Skeletal muscle tissue (tissue), 4 donors: Measurements from ENCODE around the gene CLDN2. TPM values are rescaled to one million over a fixed set of nuclear protein-coding genes. Genes with fewer than 3 reads are reported as not detected.

Experiments
- H3K27ac ChIP-seq: one replicate; pipeline ENCODE4 v1.7.0; 2013; ENCODE audit warnings: mild to moderate bottlenecking, low read depth, low read length, inconsistent platforms
- H3K27me3 ChIP-seq, 3 donors: one replicate each; pipeline ENCODE4 v1.7.0; 2013; ENCODE audit warnings: low read length in 3 of 3; ENCODE audit not compliant: control insufficient read depth in 3 of 3, insufficient read depth in 3 of 3
- H3K36me3 ChIP-seq, 3 donors: one replicate each; pipeline ENCODE4 v1.7.0; 2013; ENCODE audit warnings: low read length in 3 of 3; ENCODE audit not compliant: control insufficient read depth in 3 of 3, insufficient read depth in 3 of 3
- H3K4me1 ChIP-seq, 3 donors: one replicate each; pipeline ENCODE4 v1.7.0; 2013; ENCODE audit warnings: low read length in 3 of 3, mild to moderate bottlenecking in 3 of 3; ENCODE audit not compliant: control insufficient read depth in 3 of 3, insufficient read depth in 3 of 3
- H3K4me3 ChIP-seq, 3 donors: one replicate each; pipeline ENCODE4 v1.7.0; 2013; ENCODE audit warnings: low read length in 3 of 3
- H3K9ac ChIP-seq, 3 donors: one replicate each; pipeline ENCODE4 v1.7.0; 2013; ENCODE audit warnings: low read length in 3 of 3, mild to moderate bottlenecking in 3 of 3, moderate library complexity in 2 of 3, low read depth in 1 of 3
- H3K9me3 ChIP-seq, 3 donors: one replicate each; pipeline ENCODE4 v1.7.0; 2013; ENCODE audit warnings: low read length in 3 of 3; ENCODE audit not compliant: control insufficient read depth in 3 of 3
- total RNA-seq: library from RNA; depleted of rRNA; stranded (reverse); fragments of >200 nt; gene quantifications from one replicate; pipeline ENCODE4 v1.2.3, GENCODE V29; 2014
- donor health status: Osteomylitis.

The CLDN2 gene
- total RNA-seq, 1 donor from 2014 or later, result under 0.01 TPM

- Histone ChIP-seq H3K9me3 (no peaks in the 10 kb centered on the region), H3K4me3 (no peak overlapping the region), H3K9ac (no peak overlapping the region), H3K27me3 (peaks cover 0 to 6% (median 0%) of the 10 kb centered on the region in 3 donors), H3K27ac (no peak overlapping the region), H3K36me3 (no peaks in the 10 kb centered on the region), H3K4me1 (peaks cover 9 to 12% (median 12%) of the 10 kb centered on the region in 3 donors)
These were observed 16.0 kb downstream of the CLDN2 start for GRCh38 chrX:106936246-106936645.

GRCh38 chrX:106939566-106939965, 19.4 kb downstream of the CLDN2 start:
- Histone ChIP-seq H3K9ac (no peak overlapping the region), H3K4me3 (no peak overlapping the region), H3K4me1 (no peaks in the 10 kb centered on the region), H3K27ac (no peak overlapping the region), H3K9me3 (no peaks in the 10 kb centered on the region), H3K36me3 (peaks cover 0 to 4% (median 0%) of the 10 kb centered on the region in 3 donors), H3K27me3 (peaks cover 0 to 6% (median 0%) of the 10 kb centered on the region in 3 donors)

GRCh38 chrX:106940068-106940467, 19.9 kb downstream of the CLDN2 start:
- Histone ChIP-seq H3K4me3 (no peak overlapping the region), H3K27me3 (peaks cover 0 to 6% (median 0%) of the 10 kb centered on the region in 3 donors), H3K36me3 (peaks cover 0 to 4% (median 0%) of the 10 kb centered on the region in 3 donors), H3K27ac (no peak overlapping the region), H3K4me1 (no peaks in the 10 kb centered on the region), H3K9ac (no peak overlapping the region), H3K9me3 (no peaks in the 10 kb centered on the region)

GRCh38 chrX:106946464-106946863, 26.3 kb downstream of the CLDN2 start:
- H3K9me3 ChIP-seq, result no peaks in the 10 kb centered on the region
- H3K27ac ChIP-seq, result no peak overlapping the region
- H3K27me3 ChIP-seq, result no peaks in the 10 kb centered on the region
- no peak overlapping the region for H3K4me3 ChIP-seq
- peaks cover 0 to 6% (median 0%) of the 10 kb centered on the region in 3 donors for H3K36me3 ChIP-seq
- no peaks in the 10 kb centered on the region for H3K4me1 ChIP-seq
- H3K9ac ChIP-seq, result no peak overlapping the region

- Histone ChIP-seq H3K4me3 (no peak overlapping the region), H3K36me3 (peaks cover 0 to 2% (median 0%) of the 10 kb centered on the region in 3 donors), H3K9ac (no peak overlapping the region), H3K4me1 (no peaks in the 10 kb centered on the region), H3K27ac (no peak overlapping the region), H3K27me3 (no peaks in the 10 kb centered on the region), H3K9me3 (no peaks in the 10 kb centered on the region)
These were observed 28.4 kb downstream of the CLDN2 start for GRCh38 chrX:106948641-106949040.

- no peak overlapping the region for H3K9ac ChIP-seq
- no peaks in the 10 kb centered on the region for H3K9me3 ChIP-seq
- H3K4me1 ChIP-seq, result no peaks in the 10 kb centered on the region
- H3K27ac ChIP-seq, result no peak overlapping the region
- no peak overlapping the region for H3K4me3 ChIP-seq
- peaks cover 0 to 2% (median 0%) of the 10 kb centered on the region in 3 donors for H3K36me3 ChIP-seq
- no peaks in the 10 kb centered on the region for H3K27me3 ChIP-seq
These were observed 29.2 kb downstream of the CLDN2 start for GRCh38 chrX:106949366-106949765.

- no peaks in the 10 kb centered on the region for H3K27me3 ChIP-seq
- no peak overlapping the region for H3K9ac ChIP-seq
- peaks cover 0 to 3% (median 0%) of the 10 kb centered on the region in 3 donors for H3K4me1 ChIP-seq
- H3K4me3 ChIP-seq, result no peak overlapping the region
- H3K9me3 ChIP-seq, result no peaks in the 10 kb centered on the region
- H3K27ac ChIP-seq, result no peak overlapping the region
- H3K36me3 ChIP-seq, result peaks cover 0 to 2% (median 0%) of the 10 kb centered on the region in 3 donors
These were observed 30.2 kb downstream of the CLDN2 start for GRCh38 chrX:106950381-106950780.

GRCh38 chrX:106951230-106951629, 31.0 kb downstream of the CLDN2 start:
- Histone ChIP-seq H3K4me3 (no peak overlapping the region), H3K27ac (no peak overlapping the region), H3K36me3 (peaks cover 0 to 2% (median 0%) of the 10 kb centered on the region in 3 donors), H3K4me1 (peaks cover 0 to 6% (median 0%) of the 10 kb centered on the region in 3 donors), H3K9ac (no peak overlapping the region), H3K27me3 (no peaks in the 10 kb centered on the region), H3K9me3 (no peaks in the 10 kb centered on the region)

- H3K4me3 ChIP-seq, result no peak overlapping the region
- no peak overlapping the region for H3K27ac ChIP-seq
- no peak overlapping the region for H3K9ac ChIP-seq
These were observed 31.9 kb downstream of the CLDN2 start for GRCh38 chrX:106952089-106952488.

GRCh38 chrX:106952538-106952937, 32.3 kb downstream of the CLDN2 start:
- Histone ChIP-seq H3K27ac (no peak overlapping the region), H3K4me1 (peaks cover 0 to 6% (median 0%) of the 10 kb centered on the region in 3 donors), H3K9ac (no peak overlapping the region), H3K4me3 (no peak overlapping the region), H3K36me3 (peaks cover 0 to 2% (median under 1%) of the 10 kb centered on the region in 3 donors), H3K27me3 (no peaks in the 10 kb centered on the region), H3K9me3 (no peaks in the 10 kb centered on the region)

More at GRCh38 chrX:106952089-106952488, 31.9 kb downstream of the CLDN2 start:
- Histone ChIP-seq H3K4me1 (peaks cover 0 to 6% (median 0%) of the 10 kb centered on the region in 3 donors), H3K36me3 (peaks cover 0 to 2% (median 0%) of the 10 kb centered on the region in 3 donors), H3K9me3 (no peaks in the 10 kb centered on the region), H3K27me3 (no peaks in the 10 kb centered on the region)
